Hematopoietic multipotent progenitor cell treated with erythropoietin and hydrocortisone succinate and interleukin-3 and kit ligand, for 6 days (in vitro differentiated cells): ENCODE measurements around the gene COL8A1.
"Not testable (repeated sequence)": the region's sequence is repeated elsewhere in the genome, so short reads cannot be mapped to it uniquely, and the experiment has no call there.

ENCODE experiments used
- DNase-seq: peaks from one replicate; pipeline ENCODE4 v3.0.0-alpha.2; 2015

COL8A1 gene

DNA sequence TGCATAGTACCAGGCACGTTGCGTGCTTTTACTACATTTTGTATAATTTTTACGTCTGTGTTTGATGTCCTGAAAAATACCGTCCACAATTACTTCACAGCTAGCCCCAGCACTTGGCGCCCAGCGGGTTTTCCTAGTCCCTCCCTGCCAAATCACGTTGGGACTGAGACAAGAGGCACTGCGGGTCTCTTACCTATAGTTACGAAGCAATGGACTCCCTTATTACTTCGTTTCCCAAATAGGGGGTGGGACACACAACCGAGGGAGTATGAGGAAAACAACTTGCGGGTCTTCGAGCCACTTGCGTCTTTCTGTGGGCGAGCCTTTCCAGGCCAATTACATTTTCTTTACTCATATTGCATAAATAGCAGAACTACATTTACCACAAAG is 178.6 kb downstream of the COL8A1 start:
- DNase-seq = peak; percentile 45

DNA sequence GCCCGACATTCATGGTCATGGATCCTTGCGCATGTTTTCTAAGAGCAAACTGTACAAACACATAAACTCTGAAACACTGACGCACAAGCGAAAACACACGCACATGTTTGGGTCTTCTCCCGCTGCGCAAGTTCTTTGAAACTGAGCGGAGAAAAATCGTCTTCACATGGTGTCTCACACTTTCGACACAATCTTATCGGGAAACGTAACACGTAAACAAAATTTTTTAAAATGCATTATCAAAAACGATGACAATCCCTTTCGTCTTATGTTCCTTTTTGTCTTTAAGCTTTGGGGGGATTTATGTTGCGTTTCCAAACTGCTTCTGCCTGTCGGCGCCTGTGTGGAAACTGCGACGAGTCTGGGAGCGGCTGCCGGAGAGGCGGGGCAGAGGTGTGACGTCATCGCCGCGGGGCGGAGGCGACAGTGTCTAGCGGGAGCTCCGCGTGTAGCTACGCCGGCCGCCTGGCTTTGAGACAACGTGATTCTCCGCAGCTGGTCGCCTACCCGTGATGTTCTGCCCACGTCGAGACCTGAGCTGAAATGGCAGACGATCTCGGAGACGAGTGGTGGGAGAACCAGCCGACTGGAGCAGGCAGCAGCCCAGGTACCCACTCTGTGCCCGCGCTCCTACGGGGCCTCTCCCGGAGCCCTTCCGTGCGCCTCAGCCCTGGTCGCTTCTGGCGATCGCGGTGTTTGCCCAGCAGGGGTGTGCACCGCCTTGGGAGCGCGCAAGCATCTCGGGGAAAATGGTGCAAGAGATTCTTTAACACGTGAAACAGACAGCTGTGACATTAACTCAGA is 179.2 kb downstream of the COL8A1 start, which contains the start of gene CMSS1:
Gene CMSS1 (plus strand): TSS at position 426 of the 804 bp plus-strand sequence.
- peak; percentile 93 for DNase-seq

DNA sequence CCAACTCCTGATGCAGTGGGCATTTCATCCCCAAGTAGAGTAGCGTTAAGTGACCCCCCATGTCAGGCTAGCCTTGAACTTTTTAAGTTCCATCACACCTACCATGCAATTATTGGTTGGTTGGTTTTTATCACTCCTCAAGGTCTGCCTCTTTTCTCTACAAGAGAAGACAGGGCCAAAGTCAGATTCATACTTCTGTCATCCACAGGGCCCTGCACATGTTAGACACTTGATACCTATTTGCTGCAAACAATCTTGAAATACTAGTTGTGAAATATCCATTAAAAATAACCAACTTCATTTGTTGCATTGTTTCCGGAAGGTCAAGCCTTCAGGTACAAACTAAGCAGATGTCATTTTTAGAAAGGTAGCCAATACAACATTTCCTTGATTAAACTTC is 180.4 kb downstream of the COL8A1 start:
- no peak for DNase-seq

DNA sequence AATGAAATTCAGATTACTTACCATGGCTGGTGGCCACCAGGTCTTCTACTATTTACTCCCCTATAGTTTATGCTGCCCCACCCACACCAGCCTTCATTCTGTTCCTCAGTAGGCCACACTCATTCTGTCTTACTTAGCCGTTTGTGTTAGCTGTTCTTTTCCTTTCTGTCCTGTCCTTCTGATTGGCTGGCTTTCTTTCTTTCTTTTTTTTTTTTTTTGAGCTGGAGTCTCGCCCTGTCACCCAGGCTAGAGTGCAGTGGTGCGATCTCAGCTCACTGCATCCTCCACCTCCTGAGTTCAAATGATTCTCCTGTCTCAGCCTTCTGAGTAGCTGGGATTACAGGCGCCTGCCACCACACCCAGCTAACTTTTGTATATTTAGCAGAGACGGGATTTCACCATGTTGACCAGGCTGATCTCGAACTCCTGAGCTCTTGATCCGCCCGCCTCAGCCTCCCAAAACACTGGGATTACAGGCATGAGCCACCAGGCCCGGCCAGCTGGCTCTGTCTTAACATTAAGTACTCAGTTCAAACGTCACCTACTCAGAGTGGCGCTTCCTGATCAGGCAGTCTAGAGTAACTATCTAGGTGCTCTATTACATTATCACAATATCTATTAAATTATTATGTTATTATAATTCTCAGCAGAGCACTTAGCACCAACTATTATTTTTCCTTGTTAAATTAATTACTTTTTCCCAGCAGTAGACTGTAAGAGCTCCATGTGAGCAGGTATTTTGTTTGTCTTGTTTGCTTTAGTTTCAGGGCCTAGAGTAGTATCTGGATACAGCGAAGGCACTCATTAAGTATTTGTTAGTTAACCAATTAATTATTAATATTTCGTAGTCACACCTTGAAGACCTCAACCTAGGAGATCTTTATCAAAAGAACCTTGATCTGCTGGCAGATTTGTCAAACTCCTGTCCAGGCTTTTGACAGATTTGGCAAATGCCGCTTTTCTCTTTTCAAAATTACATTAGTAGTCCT is 185.6 kb downstream of the COL8A1 start:
- DNase-seq = peak; percentile 29

DNA sequence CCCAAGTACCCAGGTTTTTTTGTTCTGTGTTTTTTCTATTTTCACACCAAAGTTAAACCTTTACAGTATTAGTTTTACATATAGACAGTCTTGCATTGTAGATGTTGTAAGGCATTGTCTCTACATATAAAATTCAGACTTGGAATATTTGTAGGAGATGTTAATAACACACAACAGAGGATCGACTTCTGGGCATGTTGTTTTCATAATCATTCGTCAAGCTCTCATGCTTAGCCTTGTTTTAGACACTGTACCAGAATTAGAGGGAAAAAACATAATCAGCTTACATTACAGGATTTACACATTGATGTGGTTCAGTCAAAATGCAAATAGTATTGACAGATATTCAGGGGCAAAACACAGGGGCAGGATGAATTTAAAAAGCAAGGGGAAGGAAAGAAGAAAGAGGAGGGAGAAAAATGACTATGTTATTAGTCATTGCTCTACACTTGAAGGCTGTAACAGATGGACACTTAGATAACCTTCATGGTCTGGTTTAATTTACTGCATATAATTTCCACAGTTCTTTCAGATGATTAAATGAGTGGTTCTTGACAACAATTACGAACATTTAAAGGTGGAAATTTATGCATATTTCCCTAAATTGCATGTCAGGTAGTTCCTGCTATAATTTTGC is 186.7 kb downstream of the COL8A1 start:
- DNase-seq = peak; percentile 81

GRCh38 chr3:99829844-99830243 is 191.4 kb downstream of the COL8A1 start:
- DNase-seq = no peak

GRCh38 chr3:99833617-99834205 is 195.3 kb downstream of the COL8A1 start:
- peak; percentile 61 for DNase-seq

DNA sequence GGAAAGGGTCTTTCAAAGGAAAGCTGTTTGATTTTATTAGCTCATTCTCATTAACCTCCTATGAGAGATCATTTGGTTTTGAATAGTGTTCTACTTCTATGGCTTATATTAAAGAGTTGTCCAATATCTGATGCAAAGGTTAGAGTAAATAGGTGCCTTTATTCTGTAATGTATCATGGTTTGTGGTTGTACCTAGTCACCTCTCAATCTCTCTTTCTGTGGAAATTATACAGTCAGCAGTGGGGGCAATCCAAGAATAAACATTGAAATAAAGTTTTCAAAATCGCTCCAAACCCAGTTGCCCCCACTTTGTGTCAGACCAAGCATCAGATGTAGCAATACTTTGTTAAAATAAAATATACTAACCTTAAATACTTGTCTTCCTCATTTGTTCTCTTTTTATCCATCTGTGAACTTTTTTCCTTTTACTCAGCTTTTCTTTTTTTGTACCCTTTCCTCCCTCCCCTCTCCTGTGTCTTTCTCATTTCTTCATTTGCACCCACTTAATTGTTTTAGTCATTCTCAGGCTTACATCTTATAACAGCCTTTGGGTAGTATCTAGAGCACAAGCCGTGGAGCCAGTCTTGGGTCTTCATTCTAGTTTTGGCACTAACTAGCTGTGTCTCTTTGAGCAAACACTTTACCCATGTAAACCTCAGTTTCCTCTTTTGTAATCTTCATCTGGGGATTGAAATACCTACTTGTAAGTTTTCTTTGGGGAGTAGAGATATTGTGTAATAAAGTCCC is 196.0 kb downstream of the COL8A1 start:
- no peak for DNase-seq

- no peak for DNase-seq
These were observed 198.3 kb downstream of the COL8A1 start for GRCh38 chr3:99836681-99837080.

DNA sequence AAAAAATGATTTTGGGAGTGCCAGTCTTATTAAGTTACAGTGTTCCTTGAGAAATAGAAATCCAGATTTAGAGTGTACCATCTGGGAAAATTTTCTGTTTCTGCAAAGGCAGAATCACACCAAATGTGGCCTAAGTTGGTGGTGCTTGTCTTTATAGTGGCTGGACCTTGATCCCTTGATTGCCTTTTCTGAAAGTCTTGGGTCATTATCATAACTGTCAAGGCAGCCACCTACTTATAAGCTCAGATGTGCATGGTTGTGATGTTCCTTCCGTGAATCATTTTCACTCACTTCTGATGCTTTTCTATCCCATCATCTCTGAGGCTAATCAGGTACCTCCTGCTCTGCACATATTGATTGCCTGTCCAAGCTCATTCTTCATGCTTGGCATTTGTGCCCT is 199.3 kb downstream of the COL8A1 start:
- no peak for DNase-seq

DNA sequence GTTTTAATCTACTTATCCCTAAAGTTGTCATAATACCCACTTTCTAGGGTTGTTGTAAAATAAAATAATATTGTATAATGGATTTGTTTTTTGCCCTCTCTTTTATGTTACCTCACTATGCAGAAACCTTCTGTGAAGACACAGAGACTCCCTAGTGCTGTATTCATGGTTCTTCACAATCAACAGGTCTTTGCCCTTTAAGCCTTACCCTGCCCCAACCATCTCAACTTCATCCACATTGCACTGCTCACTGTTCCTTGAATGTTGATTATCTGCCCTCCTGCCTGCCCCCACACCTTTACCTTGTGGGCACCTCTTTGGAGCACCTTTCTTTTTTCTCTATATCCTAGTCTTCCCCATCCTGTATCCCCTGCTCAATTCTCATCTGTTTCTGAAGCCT is 200.4 kb downstream of the COL8A1 start:
- DNase-seq = no peak

- no peak for DNase-seq
These were observed 201.2 kb downstream of the COL8A1 start for GRCh38 chr3:99839613-99840012.

- DNase-seq = not testable (repeated sequence)
These were observed 203.6 kb downstream of the COL8A1 start for GRCh38 chr3:99841949-99842348.

DNA sequence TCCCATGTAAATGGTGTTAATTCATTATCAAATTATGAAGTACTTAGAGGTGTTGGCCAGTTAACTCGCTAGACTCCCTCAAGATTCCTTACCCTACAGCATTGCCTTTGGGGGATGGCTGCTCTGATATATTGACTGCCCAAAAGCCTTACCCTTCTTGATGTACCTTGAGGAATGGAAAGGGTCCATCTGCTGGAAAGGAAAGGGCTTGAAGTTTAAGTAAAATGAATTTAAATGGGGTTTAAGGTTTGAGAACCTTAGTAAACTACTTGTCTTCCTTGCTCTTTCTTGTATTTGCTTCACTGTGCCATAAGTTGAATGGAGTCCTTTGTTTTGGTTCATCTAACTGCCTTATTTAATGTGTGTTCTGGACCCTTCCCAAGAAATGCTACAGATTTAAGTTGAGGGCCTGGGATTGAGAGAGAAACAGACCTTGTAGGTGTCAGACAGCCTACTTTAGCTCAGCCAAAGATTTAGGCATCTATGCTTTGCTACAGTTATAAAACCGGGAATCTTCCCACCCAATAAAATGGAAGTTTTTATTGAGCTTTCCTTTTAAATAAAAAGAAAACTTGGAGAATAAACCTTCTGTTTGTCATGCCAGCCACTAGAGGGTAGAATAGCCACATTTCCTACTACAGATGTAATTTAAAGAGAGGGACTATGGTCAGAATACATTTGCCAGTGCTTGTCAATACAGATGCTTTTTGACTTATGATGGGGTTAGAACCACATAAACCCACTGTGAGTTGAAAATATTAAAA is 204.6 kb downstream of the COL8A1 start:
- peak; percentile 68 for DNase-seq

DNA sequence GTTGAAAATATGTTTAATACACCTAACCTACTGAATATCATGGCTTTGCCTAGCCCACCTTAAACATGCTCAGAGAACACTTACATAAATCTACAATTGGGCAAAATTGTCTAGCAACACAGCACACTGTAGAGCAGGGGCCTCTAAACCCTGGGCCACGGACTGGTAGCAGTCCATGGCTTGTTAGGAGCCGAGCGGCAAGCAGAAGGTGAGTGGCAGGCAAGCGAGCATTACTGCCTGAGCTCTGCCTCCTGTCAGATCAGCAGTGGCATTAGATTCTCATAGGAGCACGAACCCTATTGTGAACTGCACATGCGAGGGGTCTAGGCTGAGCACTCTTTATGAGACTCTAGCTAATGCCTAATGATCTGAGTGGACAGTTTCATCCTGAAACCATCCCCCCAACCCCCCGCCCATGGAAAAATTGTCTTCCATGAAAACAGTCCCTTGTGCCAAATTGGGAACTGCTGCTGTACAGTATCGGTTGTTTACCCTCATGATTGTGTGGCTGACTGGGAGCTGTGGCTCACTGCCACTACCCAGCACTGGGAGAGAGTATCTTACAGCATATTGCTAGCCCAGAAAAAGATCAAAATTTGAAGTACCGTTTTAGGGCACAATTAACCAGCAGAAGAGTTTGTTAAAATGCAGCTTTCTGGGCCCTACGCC is 205.3 kb downstream of the COL8A1 start:
- DNase-seq = no peak

DNA sequence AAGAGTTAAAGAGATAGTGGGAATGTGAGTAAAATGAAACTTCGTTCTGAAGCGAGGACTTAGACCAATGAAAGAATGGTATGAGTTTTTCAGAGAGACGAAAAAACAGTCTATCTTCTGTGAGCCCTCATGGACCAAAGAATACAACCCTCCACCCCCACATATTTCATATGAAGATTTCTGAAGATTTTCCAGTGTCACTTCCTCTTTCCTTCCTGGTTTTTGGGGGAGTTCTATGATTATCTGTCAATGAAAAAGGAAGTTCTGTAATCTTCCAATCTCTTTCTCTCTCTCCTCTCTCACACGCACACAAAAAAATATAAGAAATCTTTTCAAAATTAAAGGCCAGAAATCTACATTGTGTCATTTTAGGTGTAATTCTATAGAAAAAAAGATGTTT is 206.9 kb downstream of the COL8A1 start:
- peak; percentile 29 for DNase-seq

DNA sequence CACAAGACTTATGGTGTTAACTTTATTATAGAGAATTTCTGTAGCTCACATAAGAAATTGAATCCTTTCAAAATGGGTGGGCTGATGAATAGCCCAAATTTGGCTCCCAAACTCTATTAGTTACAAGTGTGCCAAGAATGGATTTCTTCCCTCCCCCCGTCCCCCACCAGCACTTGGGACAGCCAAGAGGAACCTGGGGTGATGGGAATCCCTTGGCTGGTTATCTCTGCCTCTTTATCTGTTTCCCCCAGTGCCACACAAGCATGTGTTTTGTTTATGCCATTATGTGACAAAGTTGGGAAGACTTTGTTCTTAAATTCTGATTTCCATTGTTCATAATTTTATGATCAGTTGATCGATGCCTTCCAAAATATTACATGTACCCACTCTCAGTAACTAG is 207.6 kb downstream of the COL8A1 start:
- peak; percentile 34 for DNase-seq

- DNase-seq = no peak
These were observed 208.2 kb downstream of the COL8A1 start for GRCh38 chr3:99846477-99847160.

DNA sequence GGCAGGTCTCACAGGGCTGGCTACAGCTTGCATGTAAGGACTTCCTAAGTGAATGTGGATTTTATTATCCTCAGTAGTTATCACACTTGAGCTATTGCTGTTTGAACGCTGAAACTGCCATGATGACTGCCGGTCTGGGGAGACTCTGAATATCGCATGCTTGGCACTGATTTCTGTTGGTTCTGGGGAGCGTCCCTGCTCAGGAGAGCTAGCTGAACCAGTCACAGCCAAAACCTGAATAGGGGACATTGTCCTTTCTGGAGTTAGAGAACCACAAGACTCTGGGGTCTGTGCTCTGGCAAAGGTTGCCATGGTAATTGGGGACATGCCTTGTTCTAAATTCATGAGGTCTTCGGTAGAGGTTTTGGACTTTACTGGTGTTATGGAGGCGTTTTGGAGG is 210.0 kb downstream of the COL8A1 start:
- no peak for DNase-seq
